Colonic mucosa (tissue), 4 donors: ENCODE results near the gene INKA1. TPM values are rescaled to one million over a fixed set of nuclear protein-coding genes. Genes with fewer than 3 reads are reported as not detected.

Experiments
- DNase-seq: peaks from one replicate; pipeline ENCODE4 v3.0.0-alpha.2; 2020
- H3K27ac ChIP-seq: fragments of 200-600 bp; one replicate; pipeline ENCODE4 v1.8.0; 2021
- H3K27me3 ChIP-seq: fragments of 200-600 bp; one replicate; pipeline ENCODE4 v1.8.0; 2021
- H3K36me3 ChIP-seq: fragments of 200-600 bp; one replicate; pipeline ENCODE4 v1.8.0; 2021
- H3K4me1 ChIP-seq: fragments of 200-600 bp; one replicate; pipeline ENCODE4 v1.8.0; 2021; ENCODE audit warnings: mild to moderate bottlenecking
- H3K4me3 ChIP-seq: fragments of 200-600 bp; one replicate; pipeline ENCODE4 v1.8.0; 2021
- H3K9ac ChIP-seq, 2 donors: one replicate each; pipeline ENCODE4 v1.7.0; 2013; ENCODE audit warnings: control low read depth in 2 of 2, low read depth in 2 of 2, low read length in 2 of 2
- H3K9me3 ChIP-seq: fragments of 200-600 bp; one replicate; pipeline ENCODE4 v1.8.0; 2021
- intact Hi-C: fragments of 100-400 bp; cut with DNase I; formaldehyde crosslinking; loops from one replicate; pipeline ENCODE4 v1.14.1; 2022
- microRNA-seq: library from miRNA; unstranded; fragments of <30 nt; microRNA quantifications from one replicate; pipeline ENCODE4, GENCODE V29; 2019
- total RNA-seq, 2 donors: library from RNA; stranded (reverse); fragmentation: NEBNext Ultra II Directional in 1 of 2; extraction: Animal tissue kit (Norgen Biotek cat#: 25700) in 1 of 2; gene quantifications; one replicate each; pipeline ENCODE4 v1.2.1, GENCODE V29; 2021
- TF ChIP-seq, protein P1 (sequence below): fragments of 200-600 bp; IDR thresholded peaks from one replicate; pipeline ENCODE4 v1.8.0; 2022; ENCODE audit warnings: antibody characterized with exemption, mild to moderate bottlenecking
- donor health status: healthy.
- donor health status: DM: no; HTN: no; CAD: no.
- donor health status: DM: no; HTN: no; CAD: no.

The INKA1 gene
- total RNA-seq, 2 donors from 2014 or later = 0.57 to 0.88 TPM

DNA sequence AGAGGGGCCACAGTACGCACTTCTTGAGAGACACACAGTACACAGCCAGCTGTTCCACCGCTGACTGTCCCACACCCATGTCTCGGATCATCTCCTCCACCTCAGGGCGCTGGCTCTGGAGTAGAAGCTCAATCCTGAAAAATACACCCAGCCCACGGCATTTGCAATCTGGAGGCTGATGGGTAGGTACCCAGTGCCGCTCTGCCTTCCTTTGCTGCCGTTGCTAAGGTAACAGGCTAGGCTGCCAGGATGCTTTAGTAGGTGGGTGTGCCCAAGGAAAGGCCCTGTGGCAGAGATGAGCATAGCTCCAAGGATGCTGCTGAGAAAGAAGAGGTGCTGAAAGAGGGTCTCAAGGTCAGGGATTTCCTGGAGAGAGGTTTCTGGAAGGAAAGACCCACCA, 38.7 kb downstream of the INKA1 start:
- H3K36me3 ChIP-seq = no peaks in the 10 kb centered on the region
- intact Hi-C loops = loop anchor here (2.0 kb wide), 1 partner anchor 39 kb away; the partner anchor contains the start of gene INKA1
- H3K4me3 ChIP-seq = no peak overlapping the region

DNA sequence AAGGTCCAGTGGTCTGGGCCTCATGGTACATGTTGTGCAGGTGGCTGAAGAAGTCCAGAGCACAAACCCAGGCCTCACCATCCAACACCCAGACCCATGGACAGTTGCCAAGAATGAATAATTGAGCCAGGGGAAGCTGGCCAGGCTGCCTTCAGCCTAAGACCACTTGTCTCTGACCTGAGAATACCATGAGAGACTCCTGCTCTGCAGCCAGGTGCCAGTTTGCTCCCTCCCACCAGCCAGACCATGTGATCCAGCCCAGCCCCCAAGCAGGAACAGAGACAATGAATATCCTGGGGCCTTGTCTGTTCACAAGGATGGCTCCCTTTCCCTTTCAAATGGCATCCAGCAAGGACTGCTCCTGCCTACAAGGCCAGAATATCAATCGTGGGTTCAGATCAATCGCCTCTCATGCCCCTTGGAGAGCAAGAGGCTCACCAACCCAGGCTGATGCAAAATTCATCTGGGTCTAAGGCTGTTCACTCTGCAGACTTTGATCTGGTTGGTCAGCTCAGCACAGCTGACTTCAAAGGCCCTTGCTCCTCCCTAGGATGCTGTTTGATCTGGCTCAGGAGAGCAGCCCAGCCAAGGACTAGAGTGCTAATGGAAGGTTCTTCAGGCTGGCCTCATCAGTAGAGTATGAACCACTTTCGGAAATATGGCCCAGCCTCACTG, 39.9 kb downstream of the INKA1 start:
- intact Hi-C loops = no loop called here

More for the DNA sequence above, 38.7 kb downstream of the INKA1 start:
- no peak overlapping the region for H3K9ac ChIP-seq
- no peaks in the 10 kb centered on the region for H3K9me3 ChIP-seq
- no peak for DNase-seq
- no peak overlapping the region for H3K27ac ChIP-seq
- no peaks in the 10 kb centered on the region for H3K27me3 ChIP-seq
- TF ChIP-seq, protein P1, sequence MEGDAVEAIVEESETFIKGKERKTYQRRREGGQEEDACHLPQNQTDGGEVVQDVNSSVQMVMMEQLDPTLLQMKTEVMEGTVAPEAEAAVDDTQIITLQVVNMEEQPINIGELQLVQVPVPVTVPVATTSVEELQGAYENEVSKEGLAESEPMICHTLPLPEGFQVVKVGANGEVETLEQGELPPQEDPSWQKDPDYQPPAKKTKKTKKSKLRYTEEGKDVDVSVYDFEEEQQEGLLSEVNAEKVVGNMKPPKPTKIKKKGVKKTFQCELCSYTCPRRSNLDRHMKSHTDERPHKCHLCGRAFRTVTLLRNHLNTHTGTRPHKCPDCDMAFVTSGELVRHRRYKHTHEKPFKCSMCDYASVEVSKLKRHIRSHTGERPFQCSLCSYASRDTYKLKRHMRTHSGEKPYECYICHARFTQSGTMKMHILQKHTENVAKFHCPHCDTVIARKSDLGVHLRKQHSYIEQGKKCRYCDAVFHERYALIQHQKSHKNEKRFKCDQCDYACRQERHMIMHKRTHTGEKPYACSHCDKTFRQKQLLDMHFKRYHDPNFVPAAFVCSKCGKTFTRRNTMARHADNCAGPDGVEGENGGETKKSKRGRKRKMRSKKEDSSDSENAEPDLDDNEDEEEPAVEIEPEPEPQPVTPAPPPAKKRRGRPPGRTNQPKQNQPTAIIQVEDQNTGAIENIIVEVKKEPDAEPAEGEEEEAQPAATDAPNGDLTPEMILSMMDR = no peak
- H3K4me1 ChIP-seq = no peaks in the 10 kb centered on the region

DNA sequence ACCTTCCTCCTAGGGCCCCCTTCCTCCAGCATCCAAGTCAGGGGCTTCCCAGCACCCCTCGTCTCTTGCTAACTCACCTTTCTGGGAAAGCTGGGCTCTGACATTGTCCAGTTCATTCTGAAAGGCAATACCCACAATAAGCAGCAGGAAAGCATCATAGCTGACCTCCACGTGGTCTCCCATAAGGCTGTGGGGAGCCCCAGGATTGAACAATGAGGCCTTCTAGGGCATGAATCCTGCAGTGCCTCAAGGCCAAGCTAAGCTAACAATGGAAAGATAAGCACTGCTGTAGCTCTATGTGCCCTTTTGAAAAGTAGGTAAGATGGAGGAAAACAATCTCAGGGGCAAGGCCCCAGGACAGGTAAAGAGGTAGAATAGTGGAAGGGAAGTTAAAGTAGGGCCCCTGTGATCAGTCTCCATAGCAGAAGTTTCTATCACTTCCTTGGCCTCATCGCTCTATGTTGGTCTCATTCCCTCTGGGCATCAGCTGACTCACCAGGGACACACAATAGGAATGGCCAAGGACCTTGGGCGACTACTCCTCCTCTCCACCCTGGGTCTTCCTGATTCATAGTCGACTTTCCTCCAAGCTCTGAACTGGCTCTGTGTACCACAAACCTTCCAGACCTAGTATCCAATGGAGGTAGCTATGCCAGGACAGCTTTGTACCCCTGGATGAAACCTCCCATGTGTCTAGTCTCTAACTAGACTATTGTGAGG, 41.6 kb downstream of the INKA1 start:
- no peak overlapping the region for H3K9ac ChIP-seq
- no peak overlapping the region for H3K27ac ChIP-seq
- H3K36me3 ChIP-seq = no peaks in the 10 kb centered on the region
- H3K4me3 ChIP-seq = no peak overlapping the region
- intact Hi-C loops = no loop called here
- TF ChIP-seq, protein P1 = no peak
- no peaks in the 10 kb centered on the region for H3K9me3 ChIP-seq
- H3K4me1 ChIP-seq = no peaks in the 10 kb centered on the region
- H3K27me3 ChIP-seq = no peaks in the 10 kb centered on the region
- DNase-seq = no peak

More for the DNA sequence above, 39.9 kb downstream of the INKA1 start:
- H3K27ac ChIP-seq = no peak overlapping the region
- TF ChIP-seq, protein P1 = no peak
- no peaks in the 10 kb centered on the region for H3K27me3 ChIP-seq
- no peak for DNase-seq
- no peaks in the 10 kb centered on the region for H3K36me3 ChIP-seq
- H3K4me1 ChIP-seq = no peaks in the 10 kb centered on the region
- no peak overlapping the region for H3K9ac ChIP-seq
- no peak overlapping the region for H3K4me3 ChIP-seq
- H3K9me3 ChIP-seq = no peaks in the 10 kb centered on the region

DNA sequence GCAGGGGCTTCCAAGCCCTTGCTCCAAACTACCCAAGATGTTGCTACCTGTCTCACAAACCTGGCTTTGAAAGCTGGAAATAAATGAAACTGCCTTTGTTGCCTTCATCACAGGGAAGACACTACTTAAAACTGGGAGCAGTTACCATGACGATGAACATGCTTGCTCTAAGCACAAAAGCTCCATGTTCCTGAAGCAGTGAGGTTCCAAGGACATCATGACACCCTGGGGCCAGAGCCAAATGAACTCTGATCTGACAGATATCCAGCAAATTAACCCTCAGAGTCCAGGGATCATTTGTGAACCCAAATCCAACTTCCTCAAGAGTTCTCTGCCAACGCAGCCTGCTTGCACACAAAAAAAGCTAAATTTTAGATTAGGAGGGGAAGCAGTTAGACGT, 42.6 kb downstream of the INKA1 start:
- Histone ChIP-seq H3K9ac (no peak overlapping the region), H3K27ac (no peak overlapping the region), H3K36me3 (no peaks in the 10 kb centered on the region), H3K4me3 (no peak overlapping the region), H3K9me3 (no peaks in the 10 kb centered on the region), H3K27me3 (no peaks in the 10 kb centered on the region), H3K4me1 (no peaks in the 10 kb centered on the region)
- TF ChIP-seq, protein P1 = no peak
- DNase-seq = no peak
- intact Hi-C loops = no loop called here

Small RNA genes lying within 50 kb of the gene (microRNA-seq; reads per million reads assigned to microRNA genes)
- gene MIR5193 = not detected

Other genes with a start within 250 kb of the INKA1 start
- under 1 TPM; 0.17 to 0.21 TPM for gene BSN, start 248.8 kb upstream of the INKA1 start, total RNA-seq
- 100 to 1,000 TPM; 151 to 278 TPM for gene APEH, start 128.9 kb upstream of the INKA1 start, total RNA-seq
- gene MST1, start 113.8 kb upstream of the INKA1 start, total RNA-seq = 10 to 100 TPM; 27.7 to 49.9 TPM
- 10 to 100 TPM; 36.4 to 39.3 TPM for gene RNF123, start 113.7 kb upstream of the INKA1 start, total RNA-seq
- gene AMIGO3, start 83.6 kb upstream of the INKA1 start, total RNA-seq = under 1 TPM in 1 of 2 donors, not detected in 1; 0.16 TPM
- gene GMPPB, start 79.3 kb upstream of the INKA1 start, total RNA-seq = 100 to 1,000 TPM in 1 of 2 donors, 10 to 100 TPM in 1; 59.6 to 127 TPM
- gene IP6K1, start 16.7 kb upstream of the INKA1 start, total RNA-seq = 10 to 100 TPM; 26.8 to 33.7 TPM
- not detected for gene CDHR4, start 3.4 kb upstream of the INKA1 start, total RNA-seq
- 10 to 100 TPM; 67.4 to 88.3 TPM for gene UBA7, start 10.7 kb downstream of the INKA1 start, total RNA-seq
- gene TRAIP, start 53.3 kb downstream of the INKA1 start, total RNA-seq = 10 to 100 TPM in 1 of 2 donors, 1 to 10 TPM in 1; 3.6 to 19.7 TPM
- under 1 TPM; 0.21 to 0.30 TPM for gene CAMKV, start 66.6 kb downstream of the INKA1 start, total RNA-seq
- gene MST1R, start 100.6 kb downstream of the INKA1 start, total RNA-seq = 100 to 1,000 TPM in 1 of 2 donors, 10 to 100 TPM in 1; 88.9 to 173 TPM
- 10 to 100 TPM in 1 of 2 donors, 1 to 10 TPM in 1; 4.5 to 14.9 TPM for gene MON1A, start 126.5 kb downstream of the INKA1 start, total RNA-seq
- 10 to 100 TPM; 49.8 to 60.3 TPM for gene RBM6, start 136.9 kb downstream of the INKA1 start, total RNA-seq